Measurements from ENCODE around the gene TSPYL6. TPM values are rescaled to one million over a fixed set of nuclear protein-coding genes. Genes with fewer than 3 reads are reported as not detected.

Gene TSPYL6
- total and polyA plus RNA-seq, 2 experiments from 2014 or later = not detected

- no peak for TF ChIP-seq CTCF (conservative IDR thresholded peaks at IDR 0.05; ENCODE audit: low read depth in 2 of 2)
Observed at GRCh38 chr2:54209379-54209778, 46.6 kb downstream of the TSPYL6 start (continued).

GRCh38 chr2:54208364-54209240, 47.4 kb downstream of the TSPYL6 start:
- no peaks in the 10 kb centered on the region for H4K20me1 ChIP-seq (replicated peaks; ENCODE audit: insufficient read depth)
- no peaks in the 10 kb centered on the region for H3K36me3 Mint-ChIP-seq (ENCODE audit: low read depth)
- H2AFZ ChIP-seq = no peak overlapping the region; the same call in 1 of the 2 replicates
- no peak for DNase-seq (ENCODE audit: low spot score)
- peak overlapping the region; percentile 5; the same call in 1 of the 2 replicates for H3K27ac Mint-ChIP-seq
- H3K27ac ChIP-seq (ENCODE audit: low read depth) = no peak overlapping the region
- no peak overlapping the region for H3K4me2 ChIP-seq
- TF ChIP-seq STAT1 (IDR thresholded peaks at IDR 0.05; ENCODE audit: unreplicated experiment) (no peak), POLR2AphosphoS5 (IDR thresholded peaks at IDR 0.05; ENCODE audit: low read depth) (no peak), REST (IDR thresholded peaks at IDR 0.05; ENCODE audit: unreplicated experiment) (no peak), EZH2phosphoT487 (IDR thresholded peaks at IDR 0.05; ENCODE audit: unreplicated experiment) (no peak), ZNF114 (CRISPR knock-in tag; IDR thresholded peaks at IDR 0.05) (no peak), ZNF331 (CRISPR knock-in tag; IDR thresholded peaks at IDR 0.05; ENCODE audit: low read depth) (no peak), NANOG (IDR thresholded peaks at IDR 0.05; ENCODE audit: borderline replicate concordance) (no peak), ETS1 (IDR thresholded peaks at IDR 0.05) (no peak), EZH2 (IDR thresholded peaks at IDR 0.05; ENCODE audit: low read depth, unreplicated experiment) (no peak)
- no peaks in the 10 kb centered on the region for H3K4me1 Mint-ChIP-seq
- H3K9me3 Mint-ChIP-seq = peaks cover 3% of the 10 kb centered on the region; the same call in 1 of the 3 replicates
- H3K4me3 Mint-ChIP-seq = no peak overlapping the region
- no peaks in the 10 kb centered on the region for H3K27me3 Mint-ChIP-seq (ENCODE audit: insufficient read depth, low read depth, poor library complexity)
- H3K79me2 ChIP-seq (replicated peaks; ENCODE audit: insufficient read depth) = no peaks in the 10 kb centered on the region
- H3K9me2 ChIP-seq (ENCODE audit: insufficient read depth) = no peaks in the 10 kb centered on the region
- ATAC-seq = no peak
- no peaks in the 10 kb centered on the region for H3F3A ChIP-seq (replicated peaks; ENCODE audit: low read depth)
- no peaks in the 10 kb centered on the region for H3K4me1 ChIP-seq (ENCODE audit: insufficient read depth)
- no peaks in the 10 kb centered on the region for H3K27me3 ChIP-seq (ENCODE audit: insufficient read depth)
- no peak overlapping the region for H3K4me3 ChIP-seq
- H3K36me3 ChIP-seq (ENCODE audit: insufficient read depth) = no peaks in the 10 kb centered on the region
